NCI-H187 (cell line): Measurements from ENCODE around the gene MTERF1.
A peak's percentile ranks its signal among the peaks of the same experiment; 100 is the strongest.
"Not testable (repeated sequence)": the region's sequence is repeated elsewhere in the genome, so short reads cannot be mapped to it uniquely, and the experiment has no call there.

Experiments used
- DNase-seq, 2 experiments: peaks; one replicate each; lab custom pipeline; 2025; lab: John Stamatoyannopoulos, UW

The MTERF1 gene, protein sequence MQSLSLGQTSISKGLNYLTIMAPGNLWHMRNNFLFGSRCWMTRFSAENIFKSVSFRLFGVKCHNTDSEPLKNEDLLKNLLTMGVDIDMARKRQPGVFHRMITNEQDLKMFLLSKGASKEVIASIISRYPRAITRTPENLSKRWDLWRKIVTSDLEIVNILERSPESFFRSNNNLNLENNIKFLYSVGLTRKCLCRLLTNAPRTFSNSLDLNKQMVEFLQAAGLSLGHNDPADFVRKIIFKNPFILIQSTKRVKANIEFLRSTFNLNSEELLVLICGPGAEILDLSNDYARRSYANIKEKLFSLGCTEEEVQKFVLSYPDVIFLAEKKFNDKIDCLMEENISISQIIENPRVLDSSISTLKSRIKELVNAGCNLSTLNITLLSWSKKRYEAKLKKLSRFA

GRCh38 chr7:91880413-91881241 is at the start of gene MTERF1:
Gene MTERF1, minus strand, starts transcription at chr7:91880702. Its CDS starts 619 bp downstream, at chr7:91880083.
- DNase-seq = peak; percentile 91 to 97

DNA sequence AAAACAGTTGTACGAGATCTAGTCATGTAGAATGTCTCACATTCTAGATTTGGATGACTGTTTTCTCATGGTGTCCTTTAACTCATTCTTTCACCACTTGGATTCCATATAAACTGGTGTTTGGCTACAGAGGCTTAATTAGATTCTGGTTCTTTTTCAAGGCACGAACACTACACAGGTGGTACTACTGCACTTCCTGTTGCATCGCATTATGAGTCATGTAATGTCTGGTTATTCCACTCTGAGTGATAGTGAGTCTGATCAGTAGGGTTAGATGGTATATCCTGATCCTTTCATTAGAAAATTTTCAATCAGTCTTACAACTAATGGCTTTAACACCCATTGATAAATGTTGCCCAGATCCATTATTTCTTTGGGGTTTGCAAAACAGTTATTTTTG is 49.0 kb upstream of the MTERF1 start:
- DNase-seq = no peak

DNA sequence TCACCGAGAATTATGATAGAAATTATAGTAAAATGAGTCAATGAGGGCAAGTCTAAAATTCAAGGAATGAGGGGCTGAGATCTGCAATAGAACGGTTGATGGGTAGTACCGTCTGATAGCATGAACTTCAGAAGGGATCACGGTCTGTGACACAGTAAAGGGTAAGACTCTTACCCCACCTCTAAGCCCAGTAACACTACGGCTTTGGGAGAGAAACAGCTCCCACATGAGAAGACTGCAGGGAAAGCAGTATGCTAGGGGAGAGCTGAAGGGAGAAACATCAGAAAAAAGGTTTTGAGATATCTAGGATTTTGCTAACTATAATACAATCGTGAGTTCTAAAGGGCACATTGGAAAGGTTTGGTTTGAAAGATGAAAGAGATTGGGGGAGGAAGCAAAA is 47.4 kb upstream of the MTERF1 start:
- DNase-seq = no peak

- DNase-seq = no peak
Observed at GRCh38 chr7:91922857-91923256, 42.4 kb upstream of the MTERF1 start.

DNA sequence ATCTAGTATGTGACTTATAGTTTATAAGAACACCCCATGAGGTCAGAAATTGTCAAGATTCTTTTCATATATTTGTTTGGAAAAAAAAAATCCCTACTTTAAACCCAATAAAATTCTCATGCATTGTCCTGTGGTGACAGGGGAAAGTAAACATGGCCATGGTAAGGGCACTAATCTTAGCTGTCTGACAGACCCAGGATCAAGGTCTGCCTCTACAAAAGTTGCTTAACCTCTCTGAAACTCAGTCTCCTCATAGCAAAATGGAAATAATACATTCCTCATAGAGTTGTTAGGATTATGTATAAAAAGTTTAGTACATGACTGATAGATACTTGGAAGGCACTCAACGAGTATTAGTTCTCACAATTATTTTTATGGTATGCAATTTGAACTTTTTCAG is 37.9 kb upstream of the MTERF1 start:
- no peak for DNase-seq

DNA sequence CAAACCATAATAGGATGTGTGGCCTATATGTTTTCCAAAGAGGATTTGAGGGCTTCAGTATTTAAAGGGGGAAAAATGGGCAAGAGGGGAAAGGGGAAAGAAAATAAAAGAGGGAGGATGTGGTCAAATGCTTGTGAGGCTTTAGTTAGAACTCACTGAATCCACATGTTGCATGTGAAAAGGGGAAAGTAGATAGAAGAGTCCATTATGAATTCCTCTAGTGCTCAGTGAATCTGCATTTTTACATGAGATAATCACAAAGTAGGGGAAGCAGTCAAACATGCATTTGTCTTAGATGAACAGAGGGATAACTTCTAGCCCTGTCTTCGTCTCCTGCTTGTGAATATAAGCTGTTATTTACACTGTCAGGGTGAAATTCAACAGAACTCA is 35.5 kb upstream of the MTERF1 start:
- no peak for DNase-seq

DNA sequence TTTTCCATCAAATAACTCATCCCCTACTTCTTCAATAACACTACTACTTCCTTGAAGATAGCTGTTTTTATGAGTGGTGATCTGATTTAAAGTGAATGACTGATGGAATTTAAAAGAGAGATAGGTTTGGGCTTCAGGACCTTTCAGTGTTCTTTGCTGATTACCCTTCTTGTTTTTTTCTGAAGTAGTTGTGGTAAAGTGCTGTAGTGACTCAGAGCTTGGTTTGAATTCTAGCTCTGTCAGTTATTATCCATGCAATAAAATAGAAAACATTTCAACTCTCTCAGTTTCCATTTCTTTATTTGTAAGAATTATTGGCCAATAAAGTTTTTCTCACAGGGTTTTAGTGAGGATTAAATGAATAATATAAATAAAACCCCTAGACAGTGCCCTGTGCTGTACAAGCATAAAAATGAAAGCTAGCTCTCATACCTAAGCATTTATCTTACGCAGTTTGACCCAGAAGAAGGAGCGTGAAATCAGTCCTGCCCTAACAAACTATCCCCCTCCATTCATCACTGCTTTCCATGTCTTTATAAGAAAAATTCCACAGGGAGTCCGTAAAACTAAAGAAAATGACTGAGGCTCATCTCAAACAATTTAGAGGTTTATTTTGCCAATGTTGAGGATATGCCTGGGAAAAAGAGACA is 35.0 kb upstream of the MTERF1 start:
- DNase-seq = no peak

GRCh38 chr7:91913612-91914011 is 33.1 kb upstream of the MTERF1 start:
- DNase-seq = no peak

GRCh38 chr7:91912494-91912893 is 32.0 kb upstream of the MTERF1 start:
- no peak for DNase-seq

GRCh38 chr7:91911121-91911520 is 30.6 kb upstream of the MTERF1 start:
- DNase-seq = no peak

DNA sequence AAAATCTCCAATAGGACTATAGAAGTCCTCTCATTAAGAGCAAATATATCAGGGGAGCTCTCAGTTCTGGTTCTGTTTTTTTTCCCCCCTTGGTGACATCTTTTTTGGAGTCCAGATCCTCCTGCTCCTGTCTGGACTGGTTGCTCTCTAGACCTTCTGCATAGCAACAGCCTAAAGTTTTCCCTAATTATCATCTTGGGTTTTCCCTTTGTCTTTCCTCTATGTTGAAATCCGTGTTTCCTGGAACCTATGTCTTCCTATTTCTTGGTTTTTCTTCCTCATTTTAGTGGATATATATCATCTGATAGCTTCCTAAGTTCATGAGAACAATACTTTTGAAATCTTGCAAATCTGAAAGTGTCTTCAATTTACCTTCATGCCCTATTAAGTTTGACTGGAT is 29.7 kb upstream of the MTERF1 start:
- DNase-seq = no peak

- DNase-seq = no peak
Observed at GRCh38 chr7:91899563-91899962, 19.1 kb upstream of the MTERF1 start.

- no peak for DNase-seq
Observed at GRCh38 chr7:91898240-91898992, 17.9 kb upstream of the MTERF1 start.

DNA sequence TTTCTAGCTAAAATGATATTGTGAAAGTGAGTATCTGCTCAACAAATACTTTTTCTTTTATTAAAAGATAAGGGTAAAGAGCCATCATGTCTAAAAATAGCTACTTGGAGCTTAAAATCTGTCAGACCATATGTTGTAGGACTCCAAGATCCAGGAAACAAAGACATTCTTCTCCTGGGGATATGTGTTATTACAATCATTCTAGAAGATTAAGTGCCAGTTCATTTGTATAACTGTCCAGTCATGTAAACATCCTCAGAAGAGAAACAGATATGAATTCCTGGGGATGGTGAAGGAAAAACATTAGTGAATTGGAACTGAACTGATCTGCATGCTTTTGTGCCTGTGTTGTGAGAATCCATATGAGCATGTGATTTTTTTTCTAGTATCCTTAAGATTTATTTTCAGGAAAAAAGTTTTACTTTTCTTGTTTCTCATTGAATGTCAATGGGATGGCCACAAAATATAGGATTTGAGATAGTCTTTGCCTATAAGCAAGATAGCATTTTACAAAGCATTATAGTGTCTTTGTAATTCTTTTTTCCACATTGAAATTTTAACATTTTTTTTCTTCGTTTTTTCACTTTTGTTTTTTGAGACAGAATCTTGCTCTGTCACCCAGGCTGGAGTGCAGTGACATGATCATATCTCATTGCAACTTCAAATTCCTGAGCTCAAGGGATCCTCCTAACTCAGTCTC is 14.4 kb upstream of the MTERF1 start:
- no peak for DNase-seq

- DNase-seq = not testable (repeated sequence)
Observed at GRCh38 chr7:91893699-91894098, 13.2 kb upstream of the MTERF1 start.

- no peak for DNase-seq
Observed at GRCh38 chr7:91892821-91893340, 12.4 kb upstream of the MTERF1 start.

- DNase-seq = no peak
Observed at GRCh38 chr7:91892099-91892705, 11.7 kb upstream of the MTERF1 start.

GRCh38 chr7:91888271-91889175 is 8.0 kb upstream of the MTERF1 start:
- not testable (repeated sequence) for DNase-seq
